GM21717 (cell line): Measurements from ENCODE around the gene NKAIN2.

Experiments used
- ATAC-seq: cut with Tn5 transposase; IDR thresholded peaks from one replicate; pipeline ENCODE4 v1.9.1; 2021; ENCODE audit warnings: mild to moderate bottlenecking, moderate library complexity; ENCODE audit not compliant: unreplicated experiment

Gene NKAIN2

DNA sequence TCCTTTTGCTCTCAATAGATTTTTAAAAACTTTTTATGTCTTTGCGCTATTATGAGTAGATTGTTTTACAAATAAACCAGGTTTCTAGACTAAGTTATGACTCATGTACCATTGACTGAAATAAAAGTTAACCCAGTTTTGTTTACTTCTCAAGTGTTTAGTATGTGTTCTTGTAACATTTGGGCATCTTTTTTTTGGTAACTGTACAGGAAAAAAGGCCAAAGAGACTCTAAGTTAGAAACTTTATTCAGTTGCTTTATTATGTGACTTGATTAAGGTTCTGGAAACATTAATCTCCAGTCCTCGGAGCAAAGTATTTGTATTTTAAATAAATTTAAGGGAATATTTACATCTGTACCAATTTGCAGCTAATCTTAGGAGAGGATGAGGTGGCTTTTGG is 2.9 kb downstream of the NKAIN2 start:
- no peak for ATAC-seq

DNA sequence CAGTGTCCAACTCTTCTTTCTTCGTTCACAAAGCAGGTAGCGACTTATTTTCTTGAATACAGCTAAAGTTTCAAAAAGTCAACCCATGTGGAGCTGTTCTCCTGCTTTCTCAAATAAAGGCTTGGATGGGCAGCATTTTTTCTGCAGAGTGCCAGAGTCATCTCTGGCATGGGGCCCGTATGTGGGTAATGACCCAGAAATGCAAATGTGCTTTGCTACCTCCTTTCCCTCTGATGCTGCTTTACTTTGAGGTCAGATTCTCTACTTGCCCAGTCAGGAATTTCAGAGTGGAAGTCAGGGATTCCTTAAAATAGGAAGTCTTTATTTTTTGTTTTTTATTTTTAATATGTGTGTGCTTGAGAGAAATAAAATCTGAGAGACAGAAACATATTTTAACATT is 4.9 kb downstream of the NKAIN2 start:
- no peak for ATAC-seq

DNA sequence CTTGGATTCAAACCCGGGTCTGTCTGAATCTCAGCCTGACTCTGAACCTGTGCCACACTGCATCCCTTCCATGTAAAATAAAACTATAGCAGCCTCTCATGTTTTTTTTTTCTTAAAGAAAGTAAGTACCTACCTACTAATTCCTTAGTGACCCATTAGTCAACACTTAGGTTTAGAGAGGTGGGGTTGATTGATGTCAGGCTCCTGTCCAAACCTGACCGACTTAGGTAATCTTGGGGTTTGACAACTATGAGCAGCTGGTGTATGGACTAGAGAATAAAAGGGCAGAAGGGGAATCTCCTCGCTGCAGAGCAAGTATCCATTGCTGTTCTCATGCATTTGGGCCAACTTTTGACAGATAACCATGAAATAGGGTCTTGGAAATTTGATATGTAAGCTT is 6.5 kb downstream of the NKAIN2 start:
- ATAC-seq = no peak

DNA sequence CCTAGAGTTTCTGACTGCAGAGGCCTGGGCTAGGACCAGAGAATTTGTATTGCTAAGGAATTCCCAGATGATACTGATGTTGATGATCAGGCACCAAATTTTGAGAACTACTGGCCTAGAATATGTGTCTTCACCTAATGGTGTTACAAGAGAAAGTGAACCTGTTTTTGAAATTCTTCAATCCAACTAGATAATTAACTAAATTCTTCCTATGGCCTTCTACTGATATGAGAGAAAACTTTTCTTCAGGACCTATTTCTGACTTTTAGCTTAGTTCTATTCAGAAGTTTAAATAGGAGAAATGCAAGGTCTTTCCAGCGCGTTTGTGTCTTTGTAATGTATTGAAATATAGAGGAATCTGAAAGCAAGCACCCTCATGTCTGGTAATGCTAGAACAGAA is 7.3 kb downstream of the NKAIN2 start:
- ATAC-seq = no peak

DNA sequence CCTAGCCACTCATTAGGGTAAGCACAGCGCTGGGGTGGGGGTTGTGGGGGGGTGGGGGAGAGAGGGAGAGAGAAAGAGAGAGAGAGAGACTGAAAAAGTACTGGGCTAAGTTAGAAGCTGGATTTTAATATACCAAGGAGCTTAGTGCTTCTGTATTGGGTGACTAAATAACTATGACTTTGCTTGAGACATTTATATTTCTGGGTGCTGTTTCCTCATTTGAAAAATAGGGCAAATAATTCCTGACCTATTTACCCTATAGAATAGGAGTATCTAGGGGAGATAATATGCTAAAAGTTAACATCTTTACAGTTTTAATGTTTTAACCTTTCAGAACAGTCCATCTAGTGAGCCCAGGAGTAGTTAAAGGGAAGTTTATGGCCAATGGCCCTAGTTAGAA is 7.7 kb downstream of the NKAIN2 start:
- no peak for ATAC-seq

DNA sequence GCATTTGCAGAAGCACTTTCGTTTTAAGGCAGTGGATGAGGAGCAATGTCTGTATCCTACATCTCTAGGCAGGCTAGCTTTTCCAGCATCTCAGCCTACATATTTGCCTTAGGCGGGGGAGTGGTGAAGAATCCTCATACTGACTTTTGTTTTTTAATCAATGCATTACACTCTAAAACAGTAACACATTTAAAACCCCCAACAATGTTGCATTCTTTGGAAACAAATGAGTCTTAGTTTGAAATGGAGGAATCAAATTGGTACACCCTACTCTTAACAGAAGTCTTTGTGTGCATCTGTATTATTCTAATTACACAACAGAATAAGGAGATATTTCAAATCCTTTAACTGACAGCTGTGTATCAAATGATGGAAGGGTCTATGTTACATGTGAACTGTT is 9.0 kb downstream of the NKAIN2 start:
- ATAC-seq = no peak

DNA sequence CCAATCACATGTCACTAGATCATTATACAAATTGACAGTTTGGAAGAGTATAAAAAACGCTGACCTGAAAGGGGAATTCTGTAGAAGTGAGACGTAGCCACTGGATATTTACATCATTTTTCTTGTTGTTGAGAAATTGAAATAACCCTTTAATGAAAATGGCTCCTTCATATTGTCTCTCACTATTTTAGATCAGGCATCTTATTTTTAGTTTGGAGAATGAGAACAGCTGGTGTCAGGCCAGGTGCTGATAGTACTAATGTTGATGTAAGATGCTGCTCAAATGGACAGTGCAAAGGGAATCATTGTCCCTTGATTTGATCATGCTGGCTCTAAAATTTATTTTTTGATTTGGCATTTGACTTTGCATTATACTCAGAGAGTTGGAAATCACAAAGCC is 17.4 kb downstream of the NKAIN2 start:
- ATAC-seq = no peak

DNA sequence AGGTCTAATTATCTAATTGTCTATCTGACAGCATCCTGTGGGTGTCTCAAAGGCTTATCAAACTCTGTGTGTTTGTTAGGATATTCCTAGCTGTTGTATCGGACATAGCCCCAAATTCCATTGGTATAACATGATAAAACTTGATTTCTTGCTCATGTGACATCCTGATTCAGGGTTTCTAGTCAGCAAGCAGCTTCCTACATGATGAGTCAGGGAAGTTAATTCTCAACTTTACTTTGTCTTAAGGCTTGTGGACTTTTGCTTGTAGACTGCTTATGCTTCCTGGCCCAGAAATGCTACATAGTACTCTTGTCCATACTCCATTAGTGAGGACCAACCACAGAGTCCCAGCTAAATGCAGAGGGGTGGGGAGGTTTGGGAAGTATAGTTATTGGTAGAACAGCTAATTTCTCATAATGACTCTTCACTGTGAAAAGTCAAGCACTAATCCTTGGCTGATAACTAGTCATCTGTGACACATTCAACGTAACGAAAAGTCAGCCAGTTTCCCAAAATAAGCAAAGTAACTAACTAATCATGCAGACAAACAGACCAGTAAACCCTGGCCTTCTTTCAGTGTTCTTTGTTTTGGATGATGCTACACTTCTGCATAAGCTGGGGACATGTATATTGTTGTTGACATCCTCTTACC is 25.8 kb downstream of the NKAIN2 start:
- no peak for ATAC-seq

DNA sequence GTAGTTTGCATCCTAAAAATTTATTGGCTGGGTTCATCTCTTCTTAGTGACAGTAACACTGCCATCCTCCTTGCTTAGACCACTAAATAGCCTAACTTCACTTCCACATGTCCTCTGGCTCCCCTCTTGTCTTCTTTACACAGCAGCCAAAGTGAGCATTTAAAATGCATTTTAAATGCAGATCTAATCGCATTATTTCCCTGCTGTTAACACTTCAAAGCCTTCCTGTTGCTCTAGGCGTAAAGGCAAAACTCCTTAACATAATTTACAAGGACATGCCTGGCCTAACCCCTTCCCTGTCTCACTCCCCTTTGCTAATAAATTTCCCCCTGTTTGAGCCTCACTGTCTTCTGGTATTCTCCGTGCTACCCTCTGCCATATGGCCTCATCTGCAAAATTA is 26.5 kb downstream of the NKAIN2 start:
- ATAC-seq = no peak

DNA sequence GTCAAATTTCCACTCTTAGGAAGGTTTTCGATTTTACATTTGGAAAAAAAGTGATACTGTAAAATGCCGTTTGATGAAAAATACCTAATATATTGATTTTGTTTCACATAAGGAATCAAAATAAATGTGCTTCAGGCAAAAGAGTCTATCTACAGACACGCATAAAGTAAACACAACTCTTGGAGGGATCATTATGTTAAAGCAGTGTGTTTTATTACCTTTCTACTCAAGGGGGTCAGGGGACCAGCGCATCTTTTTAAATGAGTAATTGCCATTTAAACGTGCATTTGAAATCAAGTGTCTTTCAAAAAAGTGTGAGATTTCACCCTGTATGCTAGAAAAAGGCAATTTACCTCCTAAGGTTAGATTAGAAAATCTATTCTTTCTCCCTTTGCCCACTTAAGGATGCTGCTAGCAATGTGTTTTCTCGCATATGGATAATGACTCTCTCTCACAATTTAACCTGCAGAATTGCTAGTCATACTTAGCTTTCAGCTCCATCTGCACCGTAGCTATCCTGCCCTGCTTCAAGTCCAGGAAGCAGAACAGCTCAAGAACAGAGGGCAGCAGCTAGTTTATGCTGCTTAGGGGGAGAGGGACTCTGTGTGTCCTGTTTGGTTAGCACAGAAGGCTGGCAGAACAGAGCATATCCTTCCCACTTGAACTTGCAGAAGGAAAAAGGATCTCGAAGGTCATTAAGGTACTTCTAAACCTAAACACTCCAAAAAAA is 35.0 kb downstream of the NKAIN2 start:
- no peak for ATAC-seq

DNA sequence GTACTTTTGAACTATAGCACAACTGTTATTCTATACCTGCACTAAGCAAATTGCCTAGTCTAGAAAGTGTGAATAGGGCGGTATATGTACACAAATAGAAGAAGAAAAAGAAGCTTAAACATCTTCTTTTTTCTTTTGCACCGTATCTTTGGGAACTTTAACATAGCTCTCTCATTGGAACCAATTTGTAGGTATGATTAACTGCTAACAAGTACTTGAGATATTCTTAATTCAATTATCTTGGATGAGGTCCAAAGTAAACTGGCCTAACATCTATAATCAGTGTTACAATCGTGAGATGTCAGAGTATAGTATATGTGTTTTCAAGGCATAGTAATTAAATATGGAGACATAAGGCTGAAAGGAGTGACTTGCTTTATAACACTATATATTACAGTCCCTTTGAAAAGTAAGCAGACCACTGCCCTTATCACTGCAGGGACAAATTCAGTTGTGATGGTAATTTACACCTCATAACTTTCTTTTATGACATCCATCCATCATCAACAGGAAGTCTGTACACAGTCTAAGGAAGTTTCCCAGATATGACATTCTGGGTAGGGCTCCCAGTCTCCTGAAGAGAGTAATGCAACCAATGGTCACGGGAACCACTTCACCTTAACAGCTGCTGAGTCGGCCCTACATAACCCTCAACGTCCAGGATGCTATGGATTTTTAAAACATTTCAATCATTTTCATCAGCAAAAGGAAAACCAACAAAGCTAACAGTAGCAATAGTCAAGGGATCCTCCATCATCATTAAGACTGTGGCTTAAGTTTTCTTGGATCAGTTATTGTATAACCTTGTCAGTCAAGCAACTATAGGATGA is 37.6 kb downstream of the NKAIN2 start:
- ATAC-seq = no peak

DNA sequence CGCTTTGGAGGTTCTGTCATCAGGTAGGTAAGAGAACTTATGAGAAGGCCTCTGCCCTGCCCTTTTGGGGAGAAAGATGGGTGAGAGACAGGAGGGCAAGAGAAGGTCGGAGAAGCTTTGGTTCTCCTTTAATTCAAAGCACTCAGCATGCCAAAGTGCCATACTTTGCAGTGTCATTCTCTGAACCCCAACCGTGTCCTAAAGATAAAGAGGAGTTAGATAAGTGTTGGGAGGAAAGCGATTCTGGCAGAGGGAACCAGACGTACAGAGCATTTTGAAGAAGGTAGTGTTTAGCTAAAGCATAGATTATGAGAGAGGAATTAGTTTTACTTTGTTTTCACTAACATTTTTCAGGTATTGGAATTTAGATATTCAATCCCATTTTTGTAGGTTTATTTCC is 40.3 kb downstream of the NKAIN2 start:
- ATAC-seq = no peak

DNA sequence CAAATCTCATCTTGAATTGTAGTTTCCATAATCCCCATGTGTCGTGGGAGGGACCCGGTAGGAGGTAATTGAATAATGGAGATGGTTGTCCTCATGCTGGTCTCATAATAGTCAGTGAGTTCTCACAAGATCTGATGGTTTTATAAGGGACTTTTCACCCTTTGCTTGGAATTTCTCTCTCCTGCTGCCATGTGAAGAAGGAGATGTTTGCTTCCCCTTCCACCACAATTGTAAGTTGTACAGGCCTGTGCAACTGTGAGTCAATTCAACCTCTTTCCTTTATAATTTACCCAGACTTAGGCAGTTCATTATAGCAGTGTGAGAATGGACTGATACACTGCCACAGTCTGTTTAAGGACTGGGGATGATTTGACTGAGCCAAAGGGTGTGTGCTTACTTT is 44.7 kb downstream of the NKAIN2 start:
- ATAC-seq = no peak

DNA sequence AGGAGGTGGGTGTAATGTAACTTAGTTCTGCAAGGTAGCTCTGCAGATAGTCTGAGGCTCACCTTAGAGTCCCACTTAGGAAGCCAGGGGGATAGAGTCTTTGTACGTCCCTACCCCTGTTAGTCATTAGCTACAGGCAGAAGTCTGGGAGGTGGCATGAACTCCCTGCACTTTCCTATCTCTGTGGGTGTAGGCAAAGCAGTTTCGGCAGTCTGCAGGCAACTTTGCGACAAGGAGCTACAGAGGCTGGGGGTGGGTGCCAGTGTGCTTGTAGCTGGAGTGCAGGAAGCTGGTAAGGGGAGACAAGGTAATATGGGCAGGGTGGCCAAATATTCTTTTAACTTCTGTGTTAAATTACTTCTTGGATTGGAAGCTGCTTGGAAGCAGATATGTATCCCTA is 45.7 kb downstream of the NKAIN2 start:
- ATAC-seq = no peak

DNA sequence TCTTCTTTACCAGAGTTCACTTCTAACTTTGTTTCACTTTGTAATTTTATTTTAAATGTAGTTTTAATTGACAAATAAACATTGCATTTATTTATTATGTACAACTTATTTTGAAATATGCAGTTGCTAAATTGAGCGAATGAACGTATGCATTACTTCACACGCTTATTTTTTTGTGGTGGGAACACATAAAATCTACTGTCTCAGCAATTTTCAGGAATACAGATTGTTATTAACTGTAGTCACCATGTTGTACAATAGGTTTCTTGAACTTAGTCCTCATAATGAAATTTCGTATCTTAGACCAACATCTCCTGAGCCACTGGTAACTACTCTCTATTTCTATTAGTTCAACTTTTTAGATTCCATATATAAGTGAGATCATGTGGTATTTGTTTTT is 46.9 kb downstream of the NKAIN2 start:
- ATAC-seq = no peak

DNA sequence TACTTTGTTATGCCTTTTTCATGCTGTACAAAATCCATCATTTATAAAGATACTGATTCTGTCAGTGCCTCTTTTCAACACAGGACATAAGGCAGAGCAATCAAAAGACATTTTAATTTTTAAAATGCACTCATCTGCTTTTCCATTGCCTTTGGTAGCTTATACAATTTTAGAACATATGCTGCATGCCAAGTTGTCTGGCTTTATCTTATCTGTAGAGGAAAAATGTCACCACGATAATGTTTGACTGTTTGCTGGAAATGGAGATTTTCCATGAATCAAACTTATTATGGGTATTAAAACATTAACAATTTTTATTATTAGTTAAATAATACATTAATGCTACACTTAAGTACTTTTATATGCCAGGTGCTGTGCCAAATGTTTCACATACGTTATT is 50.5 kb downstream of the NKAIN2 start:
- no peak for ATAC-seq

DNA sequence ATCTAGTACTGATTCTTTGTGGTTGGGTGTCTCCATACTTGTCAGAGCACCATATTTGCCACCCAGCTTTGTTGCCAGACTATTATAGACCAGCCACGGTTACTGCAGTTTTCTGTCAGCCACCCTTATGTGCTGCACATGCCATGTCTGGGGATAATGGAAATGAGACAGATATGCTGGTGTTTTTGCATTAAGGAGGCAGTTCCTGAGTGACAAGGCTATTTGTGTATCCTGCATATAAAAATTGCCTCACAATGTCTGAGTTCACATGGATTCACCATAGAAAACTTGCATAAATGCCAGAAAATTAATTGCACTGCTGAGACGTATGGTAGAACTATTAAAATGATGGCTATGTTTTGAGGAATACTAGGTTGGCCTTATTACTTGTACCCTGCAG is 51.8 kb downstream of the NKAIN2 start:
- no peak for ATAC-seq

DNA sequence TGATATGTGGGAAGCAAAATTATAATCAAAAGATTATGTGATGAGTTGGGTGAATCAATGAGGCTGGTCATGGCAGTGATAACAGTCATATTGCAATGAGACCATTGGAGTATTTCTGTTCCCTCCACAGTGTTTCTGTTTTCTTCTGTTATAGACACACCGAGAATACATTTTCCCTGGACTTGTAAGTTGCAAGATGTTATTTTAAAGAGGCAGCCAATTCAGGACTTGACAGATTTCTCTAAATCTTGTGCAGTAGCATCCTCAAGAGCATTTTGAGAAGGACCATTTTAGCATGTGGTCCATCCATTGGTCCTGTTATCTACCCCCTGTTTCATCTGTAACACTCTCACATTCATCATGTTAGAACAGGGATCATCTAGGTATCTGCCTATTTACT is 55.6 kb downstream of the NKAIN2 start:
- ATAC-seq = no peak

DNA sequence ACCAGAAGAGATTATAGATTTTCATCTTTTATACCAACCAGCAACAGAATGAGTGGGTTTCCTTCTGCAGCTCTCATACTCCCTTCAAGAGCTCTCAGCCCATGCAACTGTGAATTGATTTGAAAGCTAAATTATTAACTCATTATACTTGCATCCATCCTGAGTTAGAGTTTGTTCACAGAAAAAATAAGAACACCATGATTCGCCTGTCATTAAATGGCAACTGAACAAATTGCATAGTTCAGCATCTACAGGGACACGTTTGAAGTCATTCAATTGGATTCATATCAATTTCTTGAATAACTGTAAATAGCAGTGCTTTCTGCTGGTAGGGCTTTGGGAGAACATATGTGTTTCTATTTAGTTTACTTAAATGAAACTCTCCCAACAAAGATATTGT is 65.7 kb downstream of the NKAIN2 start:
- no peak for ATAC-seq

DNA sequence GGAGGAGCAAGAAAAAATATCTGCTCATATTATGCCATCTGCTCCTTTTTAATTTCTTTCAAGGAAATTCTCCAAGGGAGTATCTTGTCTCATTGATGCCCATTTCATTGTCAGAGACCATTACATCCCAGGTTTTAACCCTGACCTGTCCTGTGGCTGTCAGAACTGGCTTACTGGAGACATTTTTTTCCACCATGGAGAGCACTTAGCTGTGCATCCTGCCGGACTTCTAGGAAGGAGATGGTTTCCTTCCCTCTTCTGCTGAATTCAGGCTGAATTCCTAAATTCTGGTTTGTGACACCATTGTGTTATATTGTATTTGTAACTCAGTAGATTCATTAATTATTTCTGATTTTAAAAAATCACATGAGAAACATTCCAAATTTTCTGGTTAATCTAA is 70.3 kb downstream of the NKAIN2 start:
- no peak for ATAC-seq

DNA sequence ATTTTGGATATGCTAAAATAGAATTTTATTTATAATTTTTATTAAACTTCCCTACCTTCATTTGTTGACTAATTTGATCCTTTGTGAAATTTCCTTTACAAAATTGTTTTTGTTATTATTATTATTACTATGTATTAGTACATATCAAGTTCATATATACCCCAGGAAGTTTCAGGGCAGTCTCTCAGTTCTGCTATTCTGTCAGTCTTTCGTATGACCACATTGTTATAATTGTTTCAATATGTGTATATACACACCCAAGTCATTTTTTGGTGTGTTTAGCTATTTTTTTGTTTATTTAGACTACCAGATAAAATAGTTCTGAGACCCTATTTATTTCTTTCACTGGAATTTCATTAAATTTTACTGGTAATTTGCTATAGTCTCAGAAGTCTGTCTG is 72.1 kb downstream of the NKAIN2 start:
- ATAC-seq = no peak

DNA sequence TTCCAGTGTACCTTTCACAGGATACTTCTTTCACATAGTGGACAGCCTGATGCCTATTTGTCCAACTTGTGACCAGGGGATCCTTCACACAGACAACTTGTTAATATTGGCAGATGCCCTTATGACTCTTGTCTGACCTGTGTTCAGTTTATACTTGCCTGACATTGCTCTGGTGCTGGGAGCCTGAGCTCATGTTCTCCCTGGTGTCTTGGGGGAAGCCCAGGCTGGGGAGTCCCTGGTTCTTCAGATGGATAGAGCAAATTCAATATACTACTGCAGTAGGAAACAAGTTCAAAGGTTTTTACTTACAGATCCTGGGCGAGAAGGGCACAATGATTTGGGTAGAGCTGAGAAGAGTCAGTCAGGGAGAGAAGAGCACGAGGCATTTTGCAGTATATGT is 76.1 kb downstream of the NKAIN2 start:
- no peak for ATAC-seq
